Germinal center (tissue), 1 donor: ENCODE results near the gene GLMP.

Experiments
- DNase-seq: peaks from one replicate; pipeline ENCODE4 v3.0.0; 2012; ENCODE audit warnings: mixed read lengths, low spot score

GLMP gene

DNA sequence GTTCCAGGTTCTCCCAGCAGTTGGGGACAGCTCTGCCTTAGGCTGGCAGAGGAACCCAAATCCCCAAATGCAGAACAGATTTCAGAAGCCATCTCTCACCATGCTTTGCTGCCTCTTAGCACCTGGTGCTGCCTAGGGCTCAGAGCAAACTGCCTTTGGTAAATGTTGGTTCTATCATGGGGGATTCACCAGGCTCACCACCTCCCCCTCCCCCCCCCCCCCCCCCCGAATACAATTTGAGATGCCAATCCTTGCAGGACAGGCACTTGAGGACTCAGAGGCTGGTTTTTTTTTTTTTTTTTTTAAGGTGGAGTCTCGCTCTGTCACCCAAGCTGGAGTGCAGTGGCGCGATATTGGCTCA, 47.2 kb downstream of the GLMP start:
- no peak for DNase-seq

DNA sequence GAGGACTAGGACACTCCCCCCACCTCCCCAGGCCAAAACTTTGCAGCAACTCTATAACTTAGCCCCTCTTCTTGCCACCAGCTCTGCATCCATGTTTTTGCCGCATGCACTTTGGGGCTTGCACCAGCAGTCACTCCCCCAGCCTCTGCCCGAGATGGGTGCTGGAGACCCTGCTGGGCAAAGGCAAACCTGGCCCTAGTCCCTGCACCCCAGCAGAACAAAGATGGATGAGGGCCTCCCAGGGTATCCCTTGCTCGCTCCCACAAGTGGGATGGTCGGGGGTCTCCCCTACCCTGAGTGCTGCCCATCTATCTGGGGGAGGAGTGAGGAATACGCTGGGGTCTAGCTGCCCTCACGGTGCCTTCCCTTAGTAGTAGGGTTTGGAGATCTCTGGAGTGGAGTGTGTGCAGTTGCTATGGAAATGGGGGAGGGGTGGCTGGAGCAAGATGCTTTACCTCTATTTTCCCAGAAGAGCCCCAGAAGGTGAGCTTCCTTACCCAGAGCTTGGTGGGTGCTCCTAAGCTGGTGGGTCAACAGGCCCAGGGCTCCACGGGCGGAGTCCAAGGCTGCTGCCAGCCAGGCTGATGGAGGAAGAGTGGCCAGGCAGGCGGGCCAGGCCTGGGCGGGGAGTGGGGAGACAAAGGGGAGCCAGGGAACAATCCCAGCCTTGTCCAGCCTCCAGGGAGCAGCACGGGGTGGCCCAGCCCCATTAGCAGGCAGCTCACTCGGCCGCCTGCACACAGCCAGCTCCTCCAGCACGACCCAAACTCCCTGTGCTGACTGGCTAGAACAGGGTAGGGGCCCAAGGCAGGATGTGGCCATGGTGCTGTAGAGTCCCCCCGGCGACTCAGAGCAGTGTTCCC, 47.8 kb downstream of the GLMP start, which contains the start of gene PAQR6:
PAQR6 (minus strand) TSS at position 597 of the 863 bp plus-strand sequence. CDS start 1,325 bp downstream, outside the sequence.
- DNase-seq: no peak

DNA sequence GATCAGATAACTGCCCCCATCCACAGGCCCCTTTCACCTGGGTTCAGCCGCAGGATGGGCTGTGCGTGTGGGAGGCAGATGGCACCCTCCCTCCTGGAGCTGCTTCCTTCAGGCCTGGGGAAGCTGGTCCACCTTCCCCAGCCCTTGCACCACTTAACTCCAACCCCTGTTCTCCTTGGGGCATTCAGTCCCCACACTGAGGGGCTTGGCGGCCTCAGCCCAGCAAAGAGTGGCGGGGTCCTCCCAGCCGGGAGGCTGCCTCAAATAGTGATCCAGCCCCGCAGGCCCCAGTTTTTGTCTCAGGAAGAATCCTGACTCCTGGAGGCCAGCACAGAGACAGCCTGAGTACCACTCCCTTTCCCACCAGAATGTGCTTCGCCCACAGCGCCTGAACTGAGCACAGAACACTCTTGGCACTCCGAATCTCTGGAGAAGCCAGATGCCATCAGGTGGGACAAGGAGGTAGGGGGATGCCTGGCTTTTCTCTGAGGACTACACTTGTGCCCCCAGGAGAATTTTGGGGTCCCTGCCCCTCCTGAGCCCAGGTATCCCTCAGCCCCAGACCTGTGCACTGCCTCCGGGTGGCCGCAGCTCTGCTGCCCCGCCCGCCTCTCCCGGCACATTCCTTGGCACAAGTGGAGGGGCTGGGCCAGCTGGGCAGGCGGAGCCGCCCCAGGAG, 48.6 kb downstream of the GLMP start:
- no peak for DNase-seq

DNA sequence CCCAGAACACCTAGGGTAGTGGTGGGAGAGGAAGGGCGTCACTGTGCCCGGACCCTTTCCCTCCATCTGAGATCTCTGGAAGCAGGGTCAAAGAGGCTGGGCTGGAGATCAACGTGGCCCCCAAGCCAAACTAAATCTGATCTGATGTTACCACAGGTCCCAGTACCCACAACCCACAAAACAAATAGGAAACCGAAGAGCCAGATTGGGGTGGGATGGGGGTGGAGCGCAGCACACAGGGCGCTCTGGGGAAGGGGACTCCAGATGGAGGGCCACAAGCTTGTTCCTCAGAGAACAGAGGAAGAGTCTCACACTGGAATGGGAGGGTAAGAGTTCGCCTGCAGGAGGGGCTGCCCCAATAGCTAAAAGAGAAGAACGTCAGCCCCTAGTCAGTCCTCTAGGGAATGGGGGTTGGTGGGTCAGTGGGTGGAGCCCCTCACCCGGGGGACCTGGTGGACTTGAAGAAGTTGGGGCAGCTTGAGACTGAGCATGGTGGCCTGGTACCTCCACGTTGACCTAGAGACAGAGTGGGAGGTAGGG, 49.2 kb downstream of the GLMP start:
- no peak for DNase-seq

DNA sequence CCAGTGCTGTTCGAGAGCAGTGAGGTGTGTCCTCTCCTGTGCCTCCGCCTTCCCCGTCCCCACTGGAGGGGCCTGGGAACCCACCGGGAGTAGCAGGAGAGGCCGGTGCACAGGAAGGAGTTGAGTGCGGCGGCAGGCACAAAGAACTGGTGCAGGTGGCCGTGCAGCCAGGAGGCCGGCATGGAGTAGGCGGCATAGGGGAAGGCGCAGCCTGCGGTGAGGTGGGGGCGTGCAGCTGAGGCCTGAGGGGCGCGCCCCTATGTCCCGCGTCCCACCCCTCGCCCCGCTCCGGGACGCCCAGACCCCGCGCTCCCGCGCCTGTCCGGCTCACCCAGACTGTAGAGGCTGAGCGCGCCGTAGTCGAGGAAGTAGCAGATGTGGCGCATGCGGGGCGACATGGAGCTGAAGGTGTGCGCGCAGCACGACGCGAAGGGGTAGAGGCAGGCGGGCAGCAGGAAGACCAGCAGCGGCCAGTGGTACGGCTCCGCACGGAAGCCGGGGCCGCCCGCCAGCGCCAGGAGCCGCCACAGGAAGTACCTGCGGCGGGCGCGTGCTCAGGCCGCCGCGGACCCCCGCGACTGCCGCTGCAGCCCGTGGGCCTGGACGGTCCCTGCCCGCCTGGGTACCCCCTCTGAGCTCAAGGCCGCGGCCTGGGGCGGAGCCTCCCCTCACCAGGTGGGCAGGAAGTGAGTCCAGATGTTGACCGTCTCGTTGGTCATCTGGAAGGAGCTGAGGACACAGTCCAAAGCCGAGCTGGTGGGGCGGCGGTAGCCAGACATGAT, 49.8 kb downstream of the GLMP start:
- DNase-seq: peak; percentile 43

DNA sequence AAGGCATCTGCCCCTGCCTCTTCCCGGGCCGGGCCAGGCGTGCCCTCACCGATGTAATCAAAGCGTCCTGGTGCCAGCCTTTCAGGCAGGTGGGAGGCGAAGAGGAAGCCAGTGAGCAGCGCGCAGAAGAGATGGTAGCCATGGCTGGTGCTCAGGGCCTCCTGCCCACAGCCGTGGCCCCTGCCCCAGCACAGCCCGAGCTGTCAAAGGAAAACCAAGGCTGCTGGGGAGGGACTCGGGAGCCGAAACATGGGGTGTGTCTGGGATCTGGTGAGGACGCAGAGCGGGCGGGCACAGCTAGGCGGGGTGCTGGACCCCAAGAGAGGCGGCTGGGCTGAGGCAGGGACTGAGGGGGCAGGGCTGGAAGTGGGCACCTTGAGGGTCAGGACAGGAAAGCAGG, 50.8 kb downstream of the GLMP start:
- DNase-seq: no peak

DNA sequence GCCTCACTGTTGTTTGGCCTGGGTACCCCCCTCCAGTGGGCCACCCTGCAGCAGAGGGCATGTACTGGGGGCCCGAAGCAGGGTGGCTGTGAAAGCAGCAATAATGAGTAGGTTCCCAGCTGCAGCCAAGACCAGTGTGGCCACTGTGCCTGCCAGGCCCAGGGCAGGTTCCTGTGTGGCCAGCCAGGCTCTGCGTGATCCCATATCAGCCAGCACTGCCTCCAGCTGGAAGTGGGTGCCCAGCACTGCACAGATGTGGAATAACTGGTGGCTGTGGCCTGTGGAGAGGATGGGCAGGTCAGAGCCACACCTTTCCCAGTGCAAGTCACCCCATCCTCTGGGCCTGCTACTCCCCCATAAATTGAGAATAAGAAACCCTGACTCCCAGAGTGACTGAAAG, 51.4 kb downstream of the GLMP start:
- no peak for DNase-seq

DNA sequence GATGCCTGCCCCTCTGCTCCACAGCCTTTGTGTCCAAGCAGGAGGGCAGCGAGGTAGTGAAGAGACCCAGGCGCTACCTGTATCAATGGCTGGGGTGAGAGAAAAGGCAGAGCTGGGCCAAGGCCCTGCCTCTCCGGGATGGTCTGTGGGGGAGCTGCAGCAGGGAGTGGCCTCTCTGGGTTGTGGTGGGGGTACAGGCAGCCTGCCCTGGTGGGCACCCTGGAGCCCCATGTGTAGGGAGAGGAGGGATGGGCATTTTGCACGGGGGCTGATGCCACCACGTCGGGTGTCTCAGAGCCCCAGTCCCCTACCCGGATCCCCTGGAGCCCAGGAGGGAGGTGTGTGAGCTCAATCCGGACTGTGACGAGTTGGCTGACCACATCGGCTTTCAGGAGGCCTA, 52.7 kb downstream of the GLMP start:
- DNase-seq: no peak
